Superior temporal gyrus (tissue), 1 donor: ENCODE measurements around the gene RSU1.

ENCODE experiments used
- DNase-seq: peaks from one replicate; pipeline ENCODE4 v3.0.0-alpha.2; 2016; ENCODE audit errors: extremely low spot score

Gene RSU1

DNA sequence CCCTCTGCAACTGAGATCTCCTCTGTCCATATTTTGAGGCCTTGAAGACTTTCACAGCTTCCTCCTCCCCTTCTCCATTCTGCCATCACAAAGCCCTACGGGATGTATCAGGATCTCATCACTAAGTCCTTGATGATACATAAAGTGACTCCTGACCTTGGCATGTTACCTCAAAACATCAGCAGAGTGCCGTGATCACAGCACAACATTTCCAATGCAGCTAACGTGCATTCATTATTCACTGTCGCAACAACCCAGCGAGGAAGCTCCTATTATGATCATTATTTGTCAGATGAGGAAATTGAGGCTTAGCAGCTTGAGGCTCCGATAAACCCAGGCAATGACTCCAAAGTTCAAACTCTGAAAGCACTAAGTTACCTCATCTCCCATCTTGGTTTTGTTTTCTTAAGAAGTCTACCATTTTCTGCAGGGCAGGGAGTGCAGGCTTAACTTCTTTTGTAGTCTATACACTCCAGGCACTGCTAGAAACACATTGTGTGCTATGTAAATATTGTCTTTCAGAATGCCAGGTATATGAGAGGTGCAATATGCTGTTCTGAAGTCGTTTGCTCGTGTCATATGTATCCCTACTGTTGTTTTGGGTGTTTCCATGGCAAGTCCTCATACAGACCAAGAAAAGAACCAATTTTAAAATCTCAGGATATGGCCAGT lies 215.0 kb downstream of the RSU1 start:
- no peak for DNase-seq

DNA sequence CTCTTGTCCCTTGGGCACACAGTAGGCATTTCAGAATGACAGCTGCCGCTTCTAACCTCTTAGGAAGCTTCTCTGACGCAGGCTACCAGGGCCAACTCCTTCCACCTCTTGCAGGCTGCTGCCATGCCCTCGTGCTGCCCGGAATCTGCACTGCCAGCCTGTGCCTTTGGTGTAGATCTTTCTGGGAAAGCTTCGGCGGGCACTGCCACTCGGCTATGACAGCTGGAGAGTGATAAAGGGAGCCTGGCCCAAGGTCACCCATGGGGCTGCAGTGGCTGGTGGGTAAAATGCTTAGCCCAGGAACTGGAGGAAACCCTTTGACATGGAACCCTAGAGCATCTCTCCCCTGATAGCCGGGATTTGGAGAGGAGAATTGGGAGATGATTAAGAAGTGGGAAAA lies 217.6 kb downstream of the RSU1 start:
- no peak for DNase-seq

DNA sequence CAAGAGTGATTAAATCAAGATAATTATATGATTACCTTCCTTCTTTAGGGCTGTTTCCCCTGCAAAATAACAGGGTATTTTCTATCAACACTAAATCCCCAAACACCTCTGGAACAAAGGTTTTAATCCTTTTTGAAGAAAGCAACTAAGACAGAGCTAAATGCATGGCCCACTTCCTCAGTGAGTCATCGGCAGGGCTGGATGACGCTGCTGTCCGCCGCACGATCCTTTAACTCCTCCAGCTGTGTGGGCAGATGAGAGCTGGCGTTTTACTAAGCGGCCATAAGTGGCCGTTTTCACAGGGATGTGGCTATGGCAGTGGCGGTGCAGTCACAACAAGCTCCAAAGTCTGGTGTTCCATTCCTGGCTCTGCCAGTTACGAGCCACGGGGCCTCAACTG lies 219.6 kb downstream of the RSU1 start:
- peak; percentile 50 for DNase-seq

DNA sequence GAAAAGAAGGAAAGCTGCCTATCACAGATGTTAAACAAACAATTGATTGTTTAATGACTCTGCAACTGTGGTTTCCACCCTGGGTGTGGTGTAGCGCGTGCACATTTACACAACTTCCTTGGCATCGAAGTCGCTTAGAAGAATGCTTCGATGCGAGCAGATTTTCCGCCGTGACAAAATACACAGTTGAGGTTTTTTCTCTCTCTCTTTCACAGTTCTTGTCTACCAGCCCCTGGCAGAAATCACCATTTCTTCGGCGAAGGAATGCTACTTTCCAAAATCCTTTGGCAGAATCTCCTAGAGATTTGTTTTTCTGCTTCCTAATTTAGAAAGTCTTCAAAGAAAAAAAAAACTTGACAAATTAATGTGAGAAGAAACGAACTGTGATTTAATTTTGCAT lies 224.8 kb downstream of the RSU1 start:
- peak; percentile 53 for DNase-seq

DNA sequence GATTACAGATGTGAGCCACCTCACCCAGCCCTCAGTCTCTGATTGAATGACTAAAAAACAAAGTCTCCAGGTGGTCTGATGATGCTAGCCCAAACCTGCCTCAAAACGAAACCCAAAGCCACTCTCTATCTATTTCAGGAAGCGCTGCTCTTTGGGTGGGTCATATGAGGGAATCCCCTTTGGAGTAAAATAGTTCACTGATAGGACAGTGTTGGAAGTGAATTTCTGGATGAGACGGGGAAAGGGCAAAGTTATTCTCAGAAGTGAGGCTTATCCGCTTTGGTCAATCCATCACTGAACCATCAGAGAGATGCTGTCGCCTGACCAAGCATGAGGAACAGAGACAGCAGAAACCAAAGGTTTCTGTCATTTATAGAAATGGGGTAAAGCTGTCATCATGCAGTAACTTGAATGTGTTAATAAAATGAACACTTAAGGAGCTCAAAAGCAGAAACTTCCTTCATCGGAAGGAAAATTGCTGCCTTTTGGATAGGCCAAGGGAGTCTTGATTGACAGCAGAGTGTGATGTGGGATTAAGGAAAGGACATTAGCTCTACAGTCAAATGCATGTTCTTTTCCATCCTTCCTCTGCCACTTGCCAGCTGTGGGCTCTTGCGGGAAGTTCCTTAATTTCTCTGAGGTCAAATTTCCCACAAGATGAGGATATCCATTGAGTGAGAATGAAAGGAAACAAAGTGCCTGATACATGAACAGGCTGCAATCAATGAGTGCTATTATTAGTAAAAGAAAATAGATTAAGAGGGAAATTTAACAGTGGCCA lies 230.7 kb downstream of the RSU1 start:
- DNase-seq: no peak

DNA sequence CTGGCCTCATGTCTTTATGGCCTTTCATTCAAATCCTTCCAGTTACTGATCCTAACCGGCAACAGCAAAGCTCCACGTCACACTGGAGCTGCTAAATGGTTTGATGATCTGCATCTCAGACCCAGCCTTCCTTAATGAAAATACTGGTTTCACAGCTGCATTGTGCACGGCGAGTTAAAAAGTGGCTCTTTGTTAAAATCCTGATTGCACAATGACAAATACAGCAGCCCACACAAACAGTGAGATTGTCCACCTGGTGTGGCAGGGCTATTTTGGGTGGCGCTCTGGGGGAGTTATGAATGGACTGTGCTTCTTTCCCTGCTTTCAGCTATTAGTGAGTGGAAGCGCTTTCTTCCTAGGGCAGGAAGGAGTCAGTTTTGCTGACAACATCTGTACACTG lies 232.1 kb downstream of the RSU1 start:
- DNase-seq: no peak

DNA sequence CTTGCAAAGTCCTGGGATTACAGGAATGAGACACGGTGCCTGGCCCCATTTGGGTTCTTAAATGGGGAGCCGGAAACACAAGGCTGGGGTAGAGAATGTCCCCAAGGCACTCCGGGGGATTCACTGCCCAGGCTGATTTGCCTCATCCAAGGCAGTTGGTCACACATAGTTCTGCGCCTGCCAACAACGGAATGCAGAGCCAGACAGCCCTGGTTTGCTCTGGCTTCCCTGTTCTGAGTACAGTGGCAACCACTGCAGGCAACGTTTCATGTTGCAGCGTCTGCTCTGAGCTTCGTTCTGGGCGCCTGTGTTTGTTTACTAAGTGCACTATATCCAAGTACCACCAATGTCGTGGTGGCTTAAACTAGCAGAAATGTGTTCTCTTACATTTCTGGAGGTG lies 233.8 kb downstream of the RSU1 start:
- DNase-seq: no peak

DNA sequence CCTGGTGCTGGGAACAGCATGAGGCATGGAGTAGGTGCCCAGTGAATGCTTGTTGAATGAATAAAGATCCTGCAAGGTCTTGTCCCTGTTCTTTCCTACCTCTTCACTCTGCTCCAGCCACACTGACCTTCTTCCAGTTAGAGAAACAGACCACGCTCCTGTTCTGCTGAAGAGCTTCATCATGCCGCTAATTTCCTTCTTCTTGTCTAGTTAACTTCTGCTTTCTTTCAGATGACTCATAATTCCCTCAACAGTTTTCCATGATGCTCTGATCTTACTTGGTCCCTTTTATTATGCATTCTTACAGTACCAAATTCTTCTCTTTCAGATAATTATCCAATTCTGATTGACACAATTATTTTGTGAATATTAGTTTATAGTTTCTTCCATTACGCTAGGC lies 236.0 kb downstream of the RSU1 start:
- no peak for DNase-seq

DNA sequence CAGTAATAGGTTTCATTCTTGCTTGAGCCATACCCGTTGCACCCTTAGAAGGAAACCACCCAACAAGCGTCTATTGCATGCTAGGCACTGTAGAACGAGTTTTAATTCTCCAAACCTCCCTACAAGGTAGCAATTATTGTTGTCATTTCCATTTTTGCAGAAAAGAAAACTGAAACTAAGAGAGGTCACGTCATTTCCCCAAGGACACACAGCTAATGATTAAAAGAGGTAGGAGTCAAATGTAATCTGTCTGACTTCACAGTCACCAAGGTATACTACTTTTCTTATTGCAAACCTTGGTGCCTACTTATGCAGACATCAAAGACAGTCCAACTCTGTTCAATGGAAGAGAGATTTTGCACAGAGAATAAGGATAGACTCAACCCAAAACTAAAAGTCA lies 246.5 kb downstream of the RSU1 start:
- DNase-seq: no peak

DNA sequence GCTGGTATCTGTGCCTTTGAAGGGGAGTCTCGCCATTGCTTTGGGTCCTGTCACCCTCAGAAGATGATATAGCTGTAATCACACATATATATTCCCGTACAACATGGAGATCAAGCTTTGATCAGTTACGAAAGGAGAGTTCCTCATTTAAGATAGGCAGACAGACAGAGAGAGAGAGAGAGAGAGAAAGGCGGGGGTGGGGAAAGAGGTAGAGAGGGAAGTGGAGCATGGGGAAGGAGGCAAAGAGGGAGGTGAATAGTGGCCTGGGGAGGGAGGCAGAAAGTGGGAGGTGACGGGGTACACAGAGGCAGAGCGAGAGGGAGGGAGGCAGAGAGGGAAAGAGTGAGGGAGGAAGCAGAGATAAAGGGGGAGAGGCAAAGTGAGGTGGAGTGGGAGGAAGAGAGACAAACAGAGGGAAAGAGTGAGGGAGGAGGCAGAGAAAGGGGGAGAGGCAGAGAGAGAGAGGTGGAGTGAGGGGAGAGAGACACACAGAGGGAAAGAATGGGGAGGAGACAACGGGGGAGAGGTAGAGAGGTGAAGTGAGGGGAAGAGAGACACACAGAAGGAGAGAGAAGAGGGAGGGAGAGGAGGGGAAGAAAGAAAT lies 250.9 kb downstream of the RSU1 start:
- no peak for DNase-seq

DNA sequence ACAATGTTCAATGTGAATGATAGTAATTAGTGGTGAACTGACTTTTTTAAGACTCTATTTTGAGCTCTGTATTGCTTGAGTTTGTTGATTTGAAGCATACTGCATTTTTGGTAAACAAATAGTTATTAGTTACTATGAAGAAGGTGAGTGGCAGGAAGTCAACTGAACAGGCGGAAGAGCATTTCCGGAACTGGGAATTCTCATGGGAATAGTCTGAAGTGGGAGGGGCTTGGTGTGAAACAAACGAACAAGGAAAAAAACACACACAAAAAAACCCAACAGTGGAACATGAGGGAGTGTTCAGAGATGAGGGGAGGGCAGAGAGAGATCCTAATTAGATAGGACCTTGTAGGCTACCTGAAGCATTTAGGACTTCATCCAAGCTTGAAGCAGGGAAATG lies 251.6 kb downstream of the RSU1 start:
- no peak for DNase-seq

DNA sequence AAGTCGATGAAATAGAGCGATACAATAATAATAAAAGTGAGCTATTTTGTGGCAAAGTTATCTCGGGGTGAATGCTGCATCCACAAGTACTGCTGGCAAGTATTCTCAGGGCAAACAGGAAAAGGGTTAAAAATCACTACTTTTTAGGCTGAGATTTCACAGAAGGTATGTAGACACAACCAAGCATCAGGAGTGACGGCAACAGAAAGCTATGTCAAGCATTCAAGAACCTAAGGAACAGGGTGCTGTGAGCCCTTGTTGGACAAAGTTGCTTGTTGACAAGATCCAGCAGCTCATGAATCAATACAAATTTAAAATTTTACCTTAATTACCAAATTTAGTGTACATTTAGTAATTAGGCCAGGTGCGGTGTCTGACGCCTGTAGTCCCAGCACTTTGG lies 254.3 kb downstream of the RSU1 start:
- DNase-seq: no peak

DNA sequence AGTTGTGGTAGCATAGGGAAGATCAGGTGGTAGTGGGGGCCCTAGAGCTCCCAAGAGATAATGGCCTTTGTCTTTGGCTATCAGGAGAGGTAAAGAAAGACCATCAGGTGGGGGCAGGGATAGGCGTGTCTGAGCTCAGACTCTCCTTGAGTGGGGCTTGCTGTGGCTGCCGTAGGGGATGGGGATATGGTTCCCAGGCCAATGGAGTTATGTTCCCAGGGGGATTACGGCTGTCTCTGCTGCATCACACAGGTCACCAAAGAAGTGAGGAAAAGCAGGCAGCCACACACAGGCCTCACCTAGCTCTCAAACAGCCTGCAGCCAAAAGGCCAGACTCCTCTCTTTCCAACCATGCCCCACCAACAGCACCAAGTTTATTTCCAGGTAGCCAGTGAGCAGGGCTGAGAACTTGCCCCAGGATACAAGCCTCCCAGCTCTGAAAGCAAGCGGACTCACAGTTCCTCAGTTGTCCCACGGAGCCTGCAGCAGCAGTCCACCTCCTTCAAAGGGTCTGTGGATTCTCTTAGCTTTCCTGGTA lies 257.9 kb downstream of the RSU1 start:
- DNase-seq: no peak

DNA sequence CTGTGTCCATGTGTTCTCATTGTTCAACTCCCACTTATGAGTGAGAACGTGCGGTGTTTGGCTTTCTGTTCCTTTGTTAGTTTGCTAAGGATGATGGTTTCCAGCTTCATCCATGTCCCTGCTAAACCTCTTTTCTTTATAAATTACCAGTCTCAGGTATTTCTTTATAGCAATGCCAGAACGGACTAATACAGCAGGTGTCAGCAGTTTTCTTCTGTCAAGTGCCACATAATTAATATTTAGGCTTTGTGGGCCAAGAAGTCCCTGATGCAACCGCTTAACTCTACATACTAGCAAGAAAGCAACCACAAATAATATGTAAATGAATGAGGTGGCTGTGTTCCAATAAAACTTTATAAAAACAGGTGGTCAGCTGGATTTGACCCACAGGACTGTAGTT lies 269.3 kb downstream of the RSU1 start:
- DNase-seq: no peak

DNA sequence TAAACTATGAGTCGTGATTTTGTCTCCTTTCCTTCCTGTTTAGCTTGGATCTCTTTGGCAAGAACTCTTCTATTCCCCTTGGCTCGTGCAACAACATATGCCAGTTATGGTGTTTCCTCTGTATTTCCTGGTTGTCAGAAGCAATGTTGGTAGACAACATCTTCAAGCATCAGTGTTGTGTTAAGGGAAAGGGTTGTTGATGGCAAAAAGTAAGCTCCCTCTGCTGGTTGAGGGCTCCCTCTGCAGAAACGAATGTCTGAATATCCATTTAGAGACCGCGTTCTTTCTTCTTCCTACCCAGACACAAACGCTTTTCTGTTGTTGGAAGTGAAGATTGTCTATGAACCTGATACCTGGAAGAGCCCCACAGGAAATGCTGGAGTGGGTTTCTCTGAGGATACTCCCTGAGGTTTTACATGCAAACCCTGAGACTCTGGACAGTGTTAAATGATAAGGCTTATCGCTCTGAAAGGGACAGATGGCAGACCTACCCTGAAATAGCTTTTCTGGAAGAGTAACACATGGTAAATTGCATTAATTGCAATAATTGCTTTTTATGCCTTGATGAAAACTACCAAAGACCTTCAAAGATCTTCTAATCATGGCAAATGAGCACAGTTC lies 272.0 kb downstream of the RSU1 start:
- DNase-seq: peak; percentile 47

DNA sequence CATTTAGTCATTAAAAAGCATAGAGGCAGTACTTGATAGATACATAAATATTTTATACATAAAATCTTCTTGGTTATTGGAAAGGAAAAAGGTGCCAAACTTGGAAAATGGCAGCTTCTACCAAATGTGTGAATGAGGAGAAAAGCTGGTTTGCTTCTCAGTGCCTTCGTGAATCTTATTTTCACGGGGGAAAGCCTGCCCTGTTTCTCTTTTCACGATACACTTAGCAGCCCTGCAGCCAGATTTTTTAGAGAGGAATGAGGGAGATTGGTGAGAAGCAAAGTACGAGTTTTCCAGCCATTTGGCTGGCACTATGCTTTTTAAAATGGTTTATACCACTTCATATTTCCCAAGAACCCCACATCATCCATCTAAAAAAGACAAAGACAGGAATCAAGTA lies 272.6 kb downstream of the RSU1 start:
- DNase-seq: no peak

DNA sequence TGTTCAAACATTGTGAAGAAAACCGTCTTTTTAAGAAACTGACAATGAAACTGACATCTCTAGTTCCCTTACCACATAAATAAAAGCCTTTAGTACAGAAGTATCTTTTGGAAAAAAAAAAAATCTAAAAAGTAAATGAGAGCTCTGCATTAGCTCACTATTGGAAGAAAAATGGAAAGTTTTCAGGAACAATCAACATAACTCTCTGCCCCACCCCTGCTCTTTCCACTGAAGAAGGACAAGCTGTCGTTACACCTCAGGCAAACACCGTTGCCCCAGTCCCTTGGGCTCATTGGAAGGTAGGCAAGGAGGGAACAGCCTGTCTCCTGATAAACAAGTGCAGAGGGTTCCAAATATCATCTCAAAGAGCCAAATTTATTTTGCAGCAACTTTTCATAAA lies 273.1 kb downstream of the RSU1 start:
- DNase-seq: no peak
